NCI-H2107 (cell line): Measurements from ENCODE around the gene SOX21.

Experiments used
- DNase-seq: peaks from one replicate; lab custom pipeline; 2025; lab: John Stamatoyannopoulos, UW

SOX21 gene

GRCh38 chr13:94709001-94709834, 3.1 kb downstream of the SOX21 start:
- no peak for DNase-seq

GRCh38 chr13:94708031-94708859, 4.1 kb downstream of the SOX21 start:
- DNase-seq = no peak

- DNase-seq = no peak
Observed at GRCh38 chr13:94707400-94708021, 4.8 kb downstream of the SOX21 start.

- no peak for DNase-seq
Observed at GRCh38 chr13:94706843-94707399, 5.4 kb downstream of the SOX21 start.

- DNase-seq = no peak
Observed at GRCh38 chr13:94706101-94706842, 6.1 kb downstream of the SOX21 start.

- no peak for DNase-seq
Observed at GRCh38 chr13:94705081-94706030, 7.0 kb downstream of the SOX21 start.

GRCh38 chr13:94704377-94705080, 7.8 kb downstream of the SOX21 start:
- DNase-seq = no peak

- no peak for DNase-seq
Observed at GRCh38 chr13:94703721-94704314, 8.5 kb downstream of the SOX21 start.

- no peak for DNase-seq
Observed at GRCh38 chr13:94703271-94703670, 9.1 kb downstream of the SOX21 start.

- DNase-seq = no peak
Observed at GRCh38 chr13:94702181-94703041, 9.9 kb downstream of the SOX21 start.

- DNase-seq = no peak
Observed at GRCh38 chr13:94701313-94702180, 10.8 kb downstream of the SOX21 start.

- no peak for DNase-seq
Observed at GRCh38 chr13:94700536-94700935, 11.8 kb downstream of the SOX21 start.

GRCh38 chr13:94700051-94700535, 12.3 kb downstream of the SOX21 start:
- DNase-seq = no peak

- DNase-seq = no peak
Observed at GRCh38 chr13:94696171-94696570, 16.2 kb downstream of the SOX21 start.

- DNase-seq = no peak
Observed at GRCh38 chr13:94692030-94692429, 20.3 kb downstream of the SOX21 start.

- no peak for DNase-seq
Observed at GRCh38 chr13:94683409-94683808, 28.9 kb downstream of the SOX21 start.

- DNase-seq = no peak
Observed at GRCh38 chr13:94682229-94682628, 30.1 kb downstream of the SOX21 start.
